Body of pancreas (tissue), 4 donors: ENCODE data around the gene SLC7A6. TPM values are rescaled to one million over a fixed set of nuclear protein-coding genes. Genes with fewer than 3 reads are reported as not detected.

ENCODE experiments used
- ATAC-seq: fragments of 150-250 bp; one replicate; pipeline ENCODE4 v1.9.1; 2016
- DNase-seq, 4 donors: peaks; one replicate each; pipeline ENCODE4 v3.0.0-alpha.2; 2019
- H3K27ac ChIP-seq, 4 donors: fragments of 200-600 bp; sonication (generic); 1 replicate in 3 of 4; 2 replicates in 1 of 4; pipeline versions ENCODE4 v1.5.1 to v1.6.1; 2016 to 2019; ENCODE audit warnings: mild to moderate bottlenecking in 1 of 4, mixed read lengths in 1 of 4, moderate library complexity in 1 of 4
- H3K27me3 ChIP-seq, 2 donors: fragments of 200-600 bp; sonication (generic); one replicate each; pipeline ENCODE4 v1.6.0; 2016; ENCODE audit warnings: mild to moderate bottlenecking in 1 of 2
- H3K36me3 ChIP-seq, 2 donors: fragments of 200-600 bp; sonication (generic); replicated peaks in 1 of 2; 2 replicates each; pipeline ENCODE4 v1.5.1; 2016; ENCODE audit warnings: low read depth in 2 of 2; ENCODE audit not compliant: insufficient read depth in 1 of 2
- H3K4me1 ChIP-seq: fragments of 200-600 bp; sonication (generic); one replicate; pipeline ENCODE4 v1.6.0; 2016
- H3K4me3 ChIP-seq, 2 donors: fragments of 200-600 bp; sonication (generic); 1 replicate in 1 of 2; 2 replicates in 1 of 2; pipeline ENCODE4 v1.5.1; 2016 to 2019
- H3K9me3 ChIP-seq, 3 donors: fragments of 200-600 bp; sonication (generic); 1 replicate in 2 of 3; 2 replicates in 1 of 3; pipeline ENCODE4 v1.5.1; 2016
- POLR2A ChIP-seq, 3 donors: fragments of 450-650 bp; IDR thresholded peaks; one replicate each; pipeline ENCODE4 v1.6.1; 2016; ENCODE audit warnings: antibody characterized with exemption in 3 of 3, mild to moderate bottlenecking in 2 of 3
- WGBS, 2 donors: methylation state at CpG; one replicate each; pipeline ENCODE4 v1.1.5; 2017; 5-methylcytosine and 5-hydroxymethylcytosine counted together
- intact Hi-C: fragments of 100-400 bp; cut with DNase I; formaldehyde crosslinking; loops from one replicate; pipeline ENCODE4 v1.15.1; 2023
- total RNA-seq, 2 donors: library from RNA; depleted of rRNA; stranded (reverse); fragments of >200 nt; gene quantifications; one replicate each; pipeline ENCODE4 v1.1.0, GENCODE V29; 2016
- TF ChIP-seq, protein P1 (sequence below), 7 experiments: fragments of 450-650 bp in 4 of 7; fragments of 200-600 bp in 3 of 7; sonication (generic) in 3 of 7; IDR thresholded peaks; one replicate each; pipeline ENCODE4 v1.5.1; 2016 to 2019; ENCODE audit warnings: antibody characterized with exemption in 7 of 7

SLC7A6 gene
- total RNA-seq, 2 donors from 2014 or later: 10.9 to 23.4 TPM

DNA sequence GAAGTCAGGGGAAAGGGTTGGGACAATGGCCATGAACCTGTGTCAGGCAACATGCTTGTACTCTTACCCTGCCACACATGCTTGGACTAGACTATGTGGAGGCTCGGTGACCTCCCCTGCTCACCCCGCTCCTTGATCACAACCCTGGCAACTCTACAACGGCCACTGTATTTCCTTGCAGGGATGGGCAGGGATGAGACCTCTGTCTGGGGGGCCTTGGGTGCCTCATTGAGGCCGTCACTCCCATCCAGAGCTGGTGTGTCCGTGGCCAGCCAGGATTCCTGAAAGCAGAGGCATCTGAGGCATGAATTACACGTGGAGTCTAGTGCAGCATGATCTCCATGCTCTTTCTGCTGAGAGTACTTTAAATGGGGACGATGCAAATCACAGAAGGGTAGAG, 18.2 kb upstream of the SLC7A6 start:
- 83 to 92% methylated on average over 2 to 6 of the region's 7 CpGs for WGBS, 2 donors
- Histone ChIP-seq H3K4me3 (no peak overlapping the region), H3K36me3 (peaks cover 0 to 2% of the 10 kb centered on the region in 2 donors), H3K27me3 (no peaks in the 10 kb centered on the region), H3K4me1 (peaks cover 20% of the 10 kb centered on the region), H3K27ac (no peak overlapping the region), H3K9me3 (no peaks in the 10 kb centered on the region)
- TF ChIP-seq, protein P1, sequence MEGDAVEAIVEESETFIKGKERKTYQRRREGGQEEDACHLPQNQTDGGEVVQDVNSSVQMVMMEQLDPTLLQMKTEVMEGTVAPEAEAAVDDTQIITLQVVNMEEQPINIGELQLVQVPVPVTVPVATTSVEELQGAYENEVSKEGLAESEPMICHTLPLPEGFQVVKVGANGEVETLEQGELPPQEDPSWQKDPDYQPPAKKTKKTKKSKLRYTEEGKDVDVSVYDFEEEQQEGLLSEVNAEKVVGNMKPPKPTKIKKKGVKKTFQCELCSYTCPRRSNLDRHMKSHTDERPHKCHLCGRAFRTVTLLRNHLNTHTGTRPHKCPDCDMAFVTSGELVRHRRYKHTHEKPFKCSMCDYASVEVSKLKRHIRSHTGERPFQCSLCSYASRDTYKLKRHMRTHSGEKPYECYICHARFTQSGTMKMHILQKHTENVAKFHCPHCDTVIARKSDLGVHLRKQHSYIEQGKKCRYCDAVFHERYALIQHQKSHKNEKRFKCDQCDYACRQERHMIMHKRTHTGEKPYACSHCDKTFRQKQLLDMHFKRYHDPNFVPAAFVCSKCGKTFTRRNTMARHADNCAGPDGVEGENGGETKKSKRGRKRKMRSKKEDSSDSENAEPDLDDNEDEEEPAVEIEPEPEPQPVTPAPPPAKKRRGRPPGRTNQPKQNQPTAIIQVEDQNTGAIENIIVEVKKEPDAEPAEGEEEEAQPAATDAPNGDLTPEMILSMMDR (IDR thresholded peaks at IDR 0.05): no peak
- TF ChIP-seq POLR2A (IDR thresholded peaks at IDR 0.05): no peak
- no peak for DNase-seq
- intact Hi-C loops: no loop called here
- no peak for ATAC-seq

- no peak for ATAC-seq
- Histone ChIP-seq H3K27me3 (no peaks in the 10 kb centered on the region), H3K4me3 (no peak overlapping the region)
These were observed 17.7 kb upstream of the SLC7A6 start for GRCh38 chr16:68246666-68247065.

DNA sequence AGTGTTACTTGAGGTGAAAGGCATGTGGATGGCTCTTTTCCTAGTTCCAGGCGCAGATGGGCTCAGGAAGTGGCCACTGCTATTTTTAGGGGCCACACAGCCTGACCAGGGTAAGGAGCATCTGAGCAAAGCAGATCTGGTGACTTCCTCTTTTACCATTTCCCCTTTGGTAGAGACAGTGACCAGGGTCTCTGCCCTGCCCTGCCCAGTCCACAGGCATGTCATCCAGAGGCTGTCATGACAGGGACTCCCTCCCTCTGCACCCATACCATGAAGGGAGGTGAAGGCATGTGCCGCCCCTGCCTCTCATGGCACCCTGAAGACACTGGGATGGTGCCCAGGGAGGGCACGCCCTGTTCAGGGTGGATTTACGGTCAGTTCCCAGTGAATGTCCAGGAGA, 16.9 kb upstream of the SLC7A6 start:
- H3K27me3 ChIP-seq: no peaks in the 10 kb centered on the region
- 88 to 94% methylated on average over 2 to 4 of the region's 4 CpGs for WGBS, 2 donors
- peak in 1 of 4 donors; percentile 57 for DNase-seq
- no peaks in the 10 kb centered on the region for H3K9me3 ChIP-seq
- peaks cover 20% of the 10 kb centered on the region for H3K4me1 ChIP-seq
- TF ChIP-seq POLR2A (IDR thresholded peaks at IDR 0.05): peak in 1 of 3 donors; percentile 5
- TF ChIP-seq, protein P1 (IDR thresholded peaks at IDR 0.05): no peak
- ATAC-seq: no peak
- no peak overlapping the region for H3K4me3 ChIP-seq
- H3K27ac ChIP-seq: peak overlapping the region in 1 of 4 donors; percentile 31
- intact Hi-C loops: no loop called here
- H3K36me3 ChIP-seq: peaks cover 0 to 2% of the 10 kb centered on the region in 2 donors

More at GRCh38 chr16:68246666-68247065, 17.7 kb upstream of the SLC7A6 start:
- Histone ChIP-seq H3K27ac (peak overlapping the region in 1 of 4 donors; percentile 31), H3K9me3 (no peaks in the 10 kb centered on the region), H3K36me3 (peaks cover 0 to 2% of the 10 kb centered on the region in 2 donors), H3K4me1 (peaks cover 20% of the 10 kb centered on the region)
- intact Hi-C loops: no loop called here
- DNase-seq: no peak
- TF ChIP-seq POLR2A (IDR thresholded peaks at IDR 0.05): no peak
- TF ChIP-seq, protein P1 (IDR thresholded peaks at IDR 0.05): no peak
- WGBS, 2 donors: 70 to 83% methylated on average over 4 to 5 of the region's 5 CpGs

DNA sequence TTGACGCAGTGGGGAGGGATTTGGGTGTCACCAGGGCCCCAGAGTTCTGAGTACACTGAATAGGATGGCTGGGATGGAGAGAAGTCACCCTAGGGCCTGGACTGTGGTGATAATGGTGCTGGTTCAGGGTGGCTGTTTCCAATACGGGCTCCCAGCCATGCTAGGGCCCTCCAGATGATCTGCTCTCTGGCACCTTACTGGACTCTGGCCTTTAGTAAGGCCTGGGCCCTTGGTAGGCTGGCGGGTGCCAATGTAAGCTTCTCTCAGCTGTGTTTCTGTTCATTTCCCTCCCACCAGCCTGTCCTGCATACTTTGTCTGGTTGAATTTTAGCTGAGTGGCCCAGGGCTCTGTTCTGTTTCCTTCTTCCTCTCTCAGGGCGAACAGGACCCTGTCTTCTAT, 16.4 kb upstream of the SLC7A6 start:
- ATAC-seq (no peak), DNase-seq (no peak)
- Histone ChIP-seq H3K4me3 (no peak overlapping the region), H3K4me1 (peaks cover 20% of the 10 kb centered on the region), H3K9me3 (no peaks in the 10 kb centered on the region), H3K27ac (peak overlapping the region in 1 of 4 donors; percentile 3), H3K27me3 (no peaks in the 10 kb centered on the region), H3K36me3 (peaks cover 0 to 2% of the 10 kb centered on the region in 2 donors)
- TF ChIP-seq POLR2A (IDR thresholded peaks at IDR 0.05): no peak
- TF ChIP-seq, protein P1 (IDR thresholded peaks at IDR 0.05): no peak
- intact Hi-C loops: no loop called here
- WGBS, 2 donors: 83 to 86% methylated on average over 3 to 4 of the region's 4 CpGs

GRCh38 chr16:68249371-68249770, 15.0 kb upstream of the SLC7A6 start:
- H3K4me1 ChIP-seq: peaks cover 16% of the 10 kb centered on the region
- H3K27ac ChIP-seq: no peak overlapping the region
- H3K4me3 ChIP-seq: no peak overlapping the region
- DNase-seq: no peak
- no peaks in the 10 kb centered on the region for H3K27me3 ChIP-seq
- ATAC-seq: no peak
- WGBS, 2 donors: 81 to 87% methylated on average over 4 of the region's 4 CpGs
- no peaks in the 10 kb centered on the region for H3K9me3 ChIP-seq
- peaks cover 0 to 2% of the 10 kb centered on the region in 2 donors for H3K36me3 ChIP-seq
- no peak for TF ChIP-seq POLR2A (IDR thresholded peaks at IDR 0.05)
- TF ChIP-seq, protein P1 (IDR thresholded peaks at IDR 0.05): no peak
- intact Hi-C loops: no loop called here
